ENCODE data around the gene ZFPL1. TPM values are rescaled to one million over a fixed set of nuclear protein-coding genes. Genes with fewer than 3 reads are reported as not detected.

The ZFPL1 gene
- total and polyA plus RNA-seq, 11 donors, result 19.6 to 44.4 (median 25.4) TPM

DNA sequence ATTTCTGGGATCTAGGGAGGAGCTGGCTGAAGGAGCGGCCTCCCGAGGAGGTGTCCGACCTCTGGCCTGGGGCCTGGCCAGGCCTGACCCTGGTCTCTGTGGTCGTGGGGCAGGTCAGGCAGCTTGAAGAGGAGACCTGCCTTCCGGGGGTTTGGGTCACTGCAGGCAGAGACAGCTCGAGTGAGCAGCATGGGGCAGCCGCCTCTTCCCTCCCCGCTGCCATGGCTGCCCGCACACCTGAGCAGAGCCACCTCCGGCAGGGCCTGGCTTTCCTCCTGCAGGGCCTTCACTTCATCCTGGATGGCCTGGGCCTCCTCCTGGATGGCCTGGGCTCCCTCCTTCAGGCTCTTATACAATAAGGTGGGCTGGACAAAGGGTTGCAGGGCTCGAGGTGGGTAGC is 17.7 kb upstream of the ZFPL1 start:
- H3K4me1 ChIP-seq, result no peaks in the 10 kb centered on the region
- no peaks in the 10 kb centered on the region for H3K27me3 ChIP-seq
- no peaks in the 10 kb centered on the region for H3K9me3 ChIP-seq
- no peak overlapping the region for H3K4me3 ChIP-seq
- 72 to 84% (median 74%) methylated on average over 2 to 11 of the region's 11 CpGs for WGBS, 4 donors
- no peaks in the 10 kb centered on the region for H3K36me3 ChIP-seq
- TF ChIP-seq POLR2A (IDR thresholded peaks at IDR 0.05), result no peak
- TF ChIP-seq, protein P1, sequence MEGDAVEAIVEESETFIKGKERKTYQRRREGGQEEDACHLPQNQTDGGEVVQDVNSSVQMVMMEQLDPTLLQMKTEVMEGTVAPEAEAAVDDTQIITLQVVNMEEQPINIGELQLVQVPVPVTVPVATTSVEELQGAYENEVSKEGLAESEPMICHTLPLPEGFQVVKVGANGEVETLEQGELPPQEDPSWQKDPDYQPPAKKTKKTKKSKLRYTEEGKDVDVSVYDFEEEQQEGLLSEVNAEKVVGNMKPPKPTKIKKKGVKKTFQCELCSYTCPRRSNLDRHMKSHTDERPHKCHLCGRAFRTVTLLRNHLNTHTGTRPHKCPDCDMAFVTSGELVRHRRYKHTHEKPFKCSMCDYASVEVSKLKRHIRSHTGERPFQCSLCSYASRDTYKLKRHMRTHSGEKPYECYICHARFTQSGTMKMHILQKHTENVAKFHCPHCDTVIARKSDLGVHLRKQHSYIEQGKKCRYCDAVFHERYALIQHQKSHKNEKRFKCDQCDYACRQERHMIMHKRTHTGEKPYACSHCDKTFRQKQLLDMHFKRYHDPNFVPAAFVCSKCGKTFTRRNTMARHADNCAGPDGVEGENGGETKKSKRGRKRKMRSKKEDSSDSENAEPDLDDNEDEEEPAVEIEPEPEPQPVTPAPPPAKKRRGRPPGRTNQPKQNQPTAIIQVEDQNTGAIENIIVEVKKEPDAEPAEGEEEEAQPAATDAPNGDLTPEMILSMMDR (IDR thresholded peaks at IDR 0.05), result no peak
- DNase-seq, result no peak
- H3K27ac ChIP-seq, result no peak overlapping the region
- intact Hi-C loops (cut with DNase I), result no loop called here
- ATAC-seq, result no peak

DNA sequence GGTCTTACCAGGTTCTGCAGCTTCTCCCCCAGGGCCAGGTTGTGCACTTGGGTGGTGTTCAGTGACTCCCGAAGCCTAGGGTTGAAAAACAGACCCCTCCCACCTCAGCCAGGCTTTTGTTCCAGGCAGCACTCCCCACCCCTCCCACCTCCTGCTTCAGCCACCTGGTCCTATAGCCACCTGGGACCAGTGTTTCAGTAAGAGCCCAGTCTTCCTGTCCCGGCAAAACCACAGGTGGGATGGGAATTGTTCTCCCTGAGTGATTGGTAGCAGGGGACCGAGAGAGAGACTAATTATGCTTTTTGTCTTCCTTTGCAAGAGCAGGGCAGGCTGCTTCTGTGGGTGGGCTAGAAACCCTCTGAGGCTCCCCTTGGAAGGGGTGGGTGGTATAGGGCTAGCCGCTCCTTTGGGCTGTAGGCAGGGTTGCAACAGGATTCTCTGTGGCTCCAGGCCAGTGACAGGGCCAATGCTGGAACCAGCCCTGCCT is 17.2 kb upstream of the ZFPL1 start:
- no peak overlapping the region for H3K4me3 ChIP-seq
- TF ChIP-seq POLR2A (IDR thresholded peaks at IDR 0.05), result no peak
- ATAC-seq (no peak), DNase-seq (no peak)
- H3K27me3 ChIP-seq, result no peaks in the 10 kb centered on the region
- H3K27ac ChIP-seq, result no peak overlapping the region
- intact Hi-C loops (cut with DNase I), result no loop called here
- no peaks in the 10 kb centered on the region for H3K36me3 ChIP-seq
- H3K4me1 ChIP-seq, result no peaks in the 10 kb centered on the region
- no peaks in the 10 kb centered on the region for H3K9me3 ChIP-seq
- WGBS, 4 donors, result 69 to 86% (median 83%) methylated on average over 3 to 4 of the region's 4 CpGs

DNA sequence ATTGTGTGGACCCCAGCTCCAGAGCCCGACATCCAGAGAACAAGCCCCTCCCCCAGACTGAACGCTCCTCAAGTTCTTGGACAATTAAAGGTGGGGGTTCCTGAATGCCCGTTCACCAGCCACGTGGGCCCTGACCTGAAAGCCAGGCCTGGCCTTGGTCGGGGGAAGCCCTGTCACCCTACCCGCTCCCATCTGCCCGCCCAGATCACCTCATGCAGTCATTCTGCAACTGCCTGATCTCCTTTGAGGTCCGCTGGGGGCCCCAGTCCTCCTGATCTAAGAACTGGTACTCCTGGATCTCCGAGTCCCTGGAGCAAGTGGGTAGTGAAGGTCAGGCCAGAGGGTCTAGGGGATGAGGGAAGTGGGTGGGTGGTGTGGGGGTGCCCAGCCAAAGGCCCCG is 16.6 kb upstream of the ZFPL1 start:
- ATAC-seq (no peak), DNase-seq (no peak)
- Histone ChIP-seq H3K4me3 (no peak overlapping the region), H3K9me3 (no peaks in the 10 kb centered on the region), H3K27ac (no peak overlapping the region), H3K27me3 (no peaks in the 10 kb centered on the region), H3K4me1 (no peaks in the 10 kb centered on the region), H3K36me3 (no peaks in the 10 kb centered on the region)
- intact Hi-C loops (cut with DNase I), result no loop called here
- 78 to 89% (median 84%) methylated on average over 10 of the region's 10 CpGs for WGBS, 4 donors
- TF ChIP-seq POLR2A (IDR thresholded peaks at IDR 0.05), result no peak
- TF ChIP-seq, protein P1 (IDR thresholded peaks at IDR 0.05), result no peak

DNA sequence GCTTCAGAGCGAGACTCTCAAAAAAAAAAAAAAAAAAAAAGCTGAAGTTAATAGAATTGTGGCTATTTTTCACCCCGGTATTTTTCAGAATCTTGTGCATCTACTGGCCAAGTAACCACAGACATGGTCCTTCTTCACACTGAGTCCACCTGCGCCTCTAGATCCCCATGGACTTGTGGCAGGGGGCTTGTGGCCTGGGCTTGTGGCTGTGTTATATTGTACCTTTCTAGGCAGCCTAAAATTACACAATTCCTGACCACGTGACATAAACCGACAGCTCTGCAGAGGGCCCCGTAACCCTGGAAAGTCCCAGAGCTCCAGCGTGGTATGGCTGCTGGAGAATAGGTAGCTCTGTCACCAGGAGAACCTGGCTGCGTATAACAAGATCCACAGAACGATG is 14.8 kb upstream of the ZFPL1 start:
- WGBS, 4 donors, result 60 to 71% (median 70%) methylated on average over 9 of the region's 9 CpGs

More for the DNA sequence above, 14.8 kb upstream of the ZFPL1 start:
- Histone ChIP-seq H3K27ac (no peak overlapping the region), H3K36me3 (no peaks in the 10 kb centered on the region), H3K9me3 (no peaks in the 10 kb centered on the region), H3K4me3 (no peak overlapping the region), H3K27me3 (no peaks in the 10 kb centered on the region), H3K4me1 (no peaks in the 10 kb centered on the region)
- no peak for TF ChIP-seq POLR2A (IDR thresholded peaks at IDR 0.05)
- TF ChIP-seq, protein P1 (IDR thresholded peaks at IDR 0.05), result no peak
- DNase-seq, result no peak
- intact Hi-C loops (cut with DNase I), result no loop called here
- ATAC-seq, result no peak

Data from heart left ventricle (tissue), 16 donors.